GM12878 (cell line): ENCODE measurements around the gene DCAF12.

Experiments
- MYC ChIP-seq: IDR thresholded peaks from 2 replicates; pipeline ENCODE4 v1.6.1; 2011; ENCODE audit warnings: mild to moderate bottlenecking, low read length, moderate library complexity, inconsistent platforms; ENCODE audit not compliant: insufficient read depth, insufficient replicate concordance, insufficient read length, severe bottlenecking
- RAD21 ChIP-seq: IDR thresholded peaks from 2 replicates; pipeline ENCODE4 v1.6.1; 2011; ENCODE audit warnings: mild to moderate bottlenecking, low read depth, low read length, moderate library complexity; ENCODE audit not compliant: insufficient read depth
- TCF12 ChIP-seq: IDR thresholded peaks from 2 replicates; pipeline ENCODE4 v1.6.1; 2011; ENCODE audit warnings: low read depth, mild to moderate bottlenecking, low read length
- TF ChIP-seq, protein P1 (sequence below), 3 experiments: IDR thresholded peaks in 2 of 3; conservative IDR thresholded peaks in 1 of 3; 2 replicates each; pipeline ENCODE4 v1.5.1; 2011; ENCODE audit warnings: low read depth in 3 of 3, low read length in 3 of 3, mild to moderate bottlenecking in 3 of 3, control low read depth in 2 of 3, moderate library complexity in 2 of 3, inconsistent platforms in 1 of 3, mixed read lengths in 1 of 3; ENCODE audit not compliant: control insufficient read depth in 2 of 3, insufficient read depth in 1 of 3; ENCODE audit errors: extremely low read depth in 1 of 3

- TF ChIP-seq TCF12 (no peak), RAD21 (no peak), MYC (no peak)
- TF ChIP-seq, protein P1, sequence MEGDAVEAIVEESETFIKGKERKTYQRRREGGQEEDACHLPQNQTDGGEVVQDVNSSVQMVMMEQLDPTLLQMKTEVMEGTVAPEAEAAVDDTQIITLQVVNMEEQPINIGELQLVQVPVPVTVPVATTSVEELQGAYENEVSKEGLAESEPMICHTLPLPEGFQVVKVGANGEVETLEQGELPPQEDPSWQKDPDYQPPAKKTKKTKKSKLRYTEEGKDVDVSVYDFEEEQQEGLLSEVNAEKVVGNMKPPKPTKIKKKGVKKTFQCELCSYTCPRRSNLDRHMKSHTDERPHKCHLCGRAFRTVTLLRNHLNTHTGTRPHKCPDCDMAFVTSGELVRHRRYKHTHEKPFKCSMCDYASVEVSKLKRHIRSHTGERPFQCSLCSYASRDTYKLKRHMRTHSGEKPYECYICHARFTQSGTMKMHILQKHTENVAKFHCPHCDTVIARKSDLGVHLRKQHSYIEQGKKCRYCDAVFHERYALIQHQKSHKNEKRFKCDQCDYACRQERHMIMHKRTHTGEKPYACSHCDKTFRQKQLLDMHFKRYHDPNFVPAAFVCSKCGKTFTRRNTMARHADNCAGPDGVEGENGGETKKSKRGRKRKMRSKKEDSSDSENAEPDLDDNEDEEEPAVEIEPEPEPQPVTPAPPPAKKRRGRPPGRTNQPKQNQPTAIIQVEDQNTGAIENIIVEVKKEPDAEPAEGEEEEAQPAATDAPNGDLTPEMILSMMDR (IDR thresholded peaks at IDR 0.05 in 2 of 3, conservative IDR thresholded peaks at IDR 0.05 in 1 of 3; ENCODE audit: control insufficient read depth in 2 of 3, extremely low read depth in 1 of 3, insufficient read depth in 1 of 3, low read depth in 3 of 3, low read length in 3 of 3): no peak
These were observed 24.9 kb upstream of the DCAF12 start for GRCh38 chr9:34151398-34151797.
